Measurements from ENCODE around the gene TAF6. TPM values are rescaled to one million over a fixed set of nuclear protein-coding genes. Genes with fewer than 3 reads are reported as not detected.

TAF6 gene
- total RNA-seq, 4 donors from 2014 or later: 32.8 to 76.7 (median 49.7) TPM

DNA sequence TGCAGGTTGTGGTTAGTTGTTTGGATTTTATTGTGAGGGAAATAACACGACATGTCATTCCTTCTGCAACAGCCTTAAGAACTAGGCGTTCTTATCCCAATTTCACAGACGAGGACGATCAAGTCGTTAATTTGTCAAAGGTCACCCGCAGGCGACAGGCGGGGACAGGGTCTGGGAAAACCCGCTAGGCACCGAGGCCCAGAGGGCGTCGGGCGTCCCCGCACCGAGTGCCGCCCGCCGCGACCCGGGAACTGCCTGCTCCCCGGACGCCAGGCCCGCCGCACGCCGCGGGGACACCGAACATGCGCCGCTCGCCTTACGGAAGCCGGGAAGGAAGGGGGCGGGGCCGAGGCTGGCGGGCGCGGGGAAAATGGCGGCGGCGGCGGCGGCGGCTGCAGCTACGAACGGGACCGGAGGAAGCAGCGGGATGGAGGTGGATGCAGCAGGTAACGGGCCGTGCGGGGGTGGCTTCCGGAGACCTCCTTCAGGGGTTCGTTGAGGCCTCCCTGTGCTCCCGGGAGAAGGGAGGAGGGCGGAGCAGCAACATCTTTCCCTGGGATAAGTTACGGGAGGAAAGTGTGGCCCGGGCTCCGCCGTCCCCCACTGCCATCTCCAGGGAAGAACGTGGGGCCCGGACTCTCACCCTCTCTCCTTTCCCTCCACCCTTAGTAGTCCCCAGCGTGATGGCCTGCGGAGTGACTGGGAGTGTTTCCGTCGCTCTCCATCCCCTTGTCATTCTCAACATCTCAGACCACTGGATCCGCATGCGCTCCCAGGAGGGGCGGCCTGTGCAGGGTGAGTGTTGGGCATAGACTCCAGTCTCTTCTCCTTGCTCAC is 30.3 kb downstream of the TAF6 start, which contains the start of gene COPS6:
Gene COPS6 (plus strand): TSS at position 349 of the 837 bp plus-strand sequence. CDS start 22 bp downstream, at position 371.
- peak; percentile 84 to 92 (median 92) for DNase-seq
- Histone ChIP-seq H3K4me3 (peak within 1 kb of the TSS; percentile 72 to 86 (median 82)), H3K27ac (peak within 1 kb of the TSS; percentile 79 to 94 (median 87)), H3K9me3 (no peaks in the 10 kb centered on the region), H3K36me3 (peaks cover 0 to 36% (median 0%) of the 10 kb centered on the region in 3 donors), H3K4me1 (peaks cover 0 to 19% (median 0%) of the 10 kb centered on the region in 4 donors), H3K27me3 (no peaks in the 10 kb centered on the region)
- TF ChIP-seq POLR2A (IDR thresholded peaks at IDR 0.05) (peak; percentile 68 to 77), CTCF (IDR thresholded peaks at IDR 0.05) (peak in 1 of 6 experiments; percentile 23)

DNA sequence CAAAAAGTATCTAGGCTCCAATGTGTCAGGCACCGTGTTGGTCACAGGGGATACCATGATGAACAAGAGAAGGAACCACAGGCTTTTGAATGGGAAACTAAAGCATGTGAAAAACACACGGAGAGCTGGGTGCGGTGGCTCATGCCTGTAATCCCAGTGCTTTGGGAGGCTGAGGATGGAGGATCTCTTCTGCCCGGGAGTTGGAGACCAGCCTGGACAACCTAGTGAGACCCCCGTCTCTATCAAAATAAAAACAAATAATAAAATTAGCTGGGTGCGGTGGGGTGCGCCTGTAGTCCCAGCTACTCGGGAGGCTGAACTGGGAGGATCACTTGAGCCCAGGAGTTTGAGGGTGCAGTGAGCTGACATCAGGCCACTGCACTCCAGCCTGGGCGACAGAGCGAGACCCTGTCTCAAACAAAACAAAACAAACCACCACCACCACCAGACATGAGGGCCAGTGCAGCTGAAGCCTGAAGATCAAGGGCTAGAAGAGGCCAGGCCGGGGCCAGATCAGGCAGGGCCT is 31.0 kb downstream of the TAF6 start:
- Histone ChIP-seq H3K27ac (peak overlapping the region; percentile 79 to 94 (median 87)), H3K9me3 (no peaks in the 10 kb centered on the region), H3K36me3 (peaks cover 0 to 29% (median 0%) of the 10 kb centered on the region in 3 donors), H3K4me3 (peak overlapping the region; percentile 72 to 86 (median 82)), H3K27me3 (no peaks in the 10 kb centered on the region), H3K4me1 (peaks cover 0 to 19% (median 0%) of the 10 kb centered on the region in 4 donors)
- TF ChIP-seq POLR2A (IDR thresholded peaks at IDR 0.05): no peak
- no peak for TF ChIP-seq CTCF (IDR thresholded peaks at IDR 0.05)
- DNase-seq: no peak

DNA sequence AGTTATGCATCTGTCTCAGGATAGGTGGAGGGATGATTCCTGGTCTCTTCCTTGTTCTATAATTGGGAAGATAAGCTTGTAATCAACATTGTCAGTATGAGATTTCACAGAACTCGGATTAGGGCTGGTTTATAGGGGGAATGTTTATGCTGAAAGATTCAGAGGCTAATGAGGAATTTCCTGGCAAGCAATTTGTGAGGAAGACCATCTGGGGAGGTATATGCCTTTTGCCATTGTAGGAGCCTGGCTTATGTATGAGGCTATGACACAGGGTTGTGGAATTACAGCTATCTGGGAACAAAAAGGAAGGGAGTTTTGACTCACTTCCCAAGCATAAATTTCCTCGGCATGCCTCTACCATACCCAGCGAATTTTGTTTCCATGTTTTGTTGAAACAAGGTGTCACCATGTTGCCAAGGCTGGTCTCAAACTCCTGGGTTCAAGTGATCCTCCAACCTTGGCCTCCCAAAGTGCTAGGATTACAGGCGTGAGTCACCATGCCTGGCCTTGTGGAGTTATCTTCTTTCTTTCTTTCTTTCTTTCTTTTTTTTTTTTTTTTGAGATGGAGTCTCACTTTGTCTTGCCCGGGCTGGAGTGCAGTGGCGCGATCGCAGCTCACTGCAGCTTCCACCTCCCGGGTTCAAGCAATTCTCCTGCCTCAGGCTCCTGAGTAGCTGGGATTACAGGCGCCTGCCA is 32.0 kb downstream of the TAF6 start:
- no peak overlapping the region for H3K4me3 ChIP-seq
- no peaks in the 10 kb centered on the region for H3K27me3 ChIP-seq
- H3K4me1 ChIP-seq: peaks cover 0 to 23% (median 5%) of the 10 kb centered on the region in 4 donors
- no peaks in the 10 kb centered on the region for H3K9me3 ChIP-seq
- TF ChIP-seq CTCF (IDR thresholded peaks at IDR 0.05) (no peak), POLR2A (IDR thresholded peaks at IDR 0.05) (no peak)
- H3K27ac ChIP-seq: peak overlapping the region in 2 of 4 donors; percentile 12 to 87
- peaks cover 0 to 20% (median 0%) of the 10 kb centered on the region in 3 donors for H3K36me3 ChIP-seq
- no peak for DNase-seq

DNA sequence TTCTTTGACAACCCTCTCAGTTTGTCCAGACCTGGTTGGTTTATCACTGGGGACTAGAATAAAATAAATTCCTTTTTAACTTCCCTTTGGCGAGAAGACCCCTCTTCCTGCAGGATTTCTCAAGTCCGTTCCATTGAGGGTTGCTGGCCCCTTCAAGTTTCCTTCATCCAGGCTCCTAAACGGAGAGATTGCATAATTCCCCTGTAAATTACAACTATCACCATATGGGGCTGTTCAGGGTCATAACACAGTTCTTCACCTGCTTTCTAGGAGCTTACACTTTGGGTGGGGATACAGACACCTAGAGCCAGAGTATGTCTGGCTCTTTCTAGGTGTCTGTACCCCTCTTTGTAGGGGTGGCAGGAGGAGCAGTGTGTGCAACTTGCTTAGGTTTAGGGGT is 33.6 kb downstream of the TAF6 start:
- DNase-seq: no peak
- H3K9me3 ChIP-seq: no peaks in the 10 kb centered on the region
- no peaks in the 10 kb centered on the region for H3K27me3 ChIP-seq
- H3K4me1 ChIP-seq: peaks cover 0 to 25% (median 8%) of the 10 kb centered on the region in 4 donors
- no peak overlapping the region for H3K4me3 ChIP-seq
- TF ChIP-seq CTCF (IDR thresholded peaks at IDR 0.05) (no peak), POLR2A (IDR thresholded peaks at IDR 0.05) (no peak)
- H3K36me3 ChIP-seq: peaks cover 0 to 3% (median 0%) of the 10 kb centered on the region in 3 donors
- no peak overlapping the region for H3K27ac ChIP-seq

GRCh38 chr7:100082978-100083377 is 36.2 kb downstream of the TAF6 start:
- peaks cover 0 to 3% (median 0%) of the 10 kb centered on the region in 3 donors for H3K36me3 ChIP-seq
- H3K9me3 ChIP-seq: no peaks in the 10 kb centered on the region
- no peak overlapping the region for H3K4me3 ChIP-seq
- no peak for DNase-seq
- TF ChIP-seq CTCF (IDR thresholded peaks at IDR 0.05) (no peak), POLR2A (IDR thresholded peaks at IDR 0.05) (no peak)
- H3K4me1 ChIP-seq: peaks cover 0 to 28% (median 11%) of the 10 kb centered on the region in 4 donors
- peak overlapping the region in 3 of 4 donors; percentile 82 to 94 (median 90) for H3K27ac ChIP-seq
- no peaks in the 10 kb centered on the region for H3K27me3 ChIP-seq

Data from Peyer's patch (tissue), 4 donors.